Sigmoid colon (tissue), 7 donors: Measurements from ENCODE around the gene HBA1. TPM values are rescaled to one million over a fixed set of nuclear protein-coding genes. Genes with fewer than 3 reads are reported as not detected.

Experiments used
- DNase-seq: peaks from one replicate; pipeline ENCODE4 v3.0.0-alpha.2; 2019
- H3K27ac ChIP-seq, 4 donors: fragments of 200-600 bp; sonication (generic); one replicate each; pipeline ENCODE4 v1.5.1; 2016 to 2019; ENCODE audit warnings: mild to moderate bottlenecking in 1 of 4
- H3K27me3 ChIP-seq, 3 donors: fragments of 200-600 bp; sonication (generic); one replicate each; pipeline ENCODE4 v1.5.1; 2019; ENCODE audit warnings: mild to moderate bottlenecking in 1 of 3
- H3K36me3 ChIP-seq, 4 donors: fragments of 200-600 bp; sonication (generic); one replicate each; pipeline ENCODE4 v1.5.1; 2016 to 2019
- H3K4me1 ChIP-seq, 4 donors: fragments of 200-600 bp; sonication (generic); one replicate each; pipeline ENCODE4 v1.5.1; 2017 to 2019
- H3K4me3 ChIP-seq, 4 donors: fragments of 200-600 bp; sonication (generic); one replicate each; pipeline ENCODE4 v1.5.1; 2017 to 2019; ENCODE audit warnings: mild to moderate bottlenecking in 2 of 4, moderate library complexity in 1 of 4
- H3K9me3 ChIP-seq, 4 donors: fragments of 200-600 bp in 3 of 4; sonication (generic) in 3 of 4; one replicate each; pipeline versions ENCODE4 v1.5.1 to v1.6.1; 2013 to 2019
- CTCF ChIP-seq, 4 experiments: fragments of 450-650 bp in 3 of 4; fragments of 200-600 bp in 1 of 4; IDR thresholded peaks; one replicate each; pipeline ENCODE4 v1.5.1; 2016 to 2019; ENCODE audit warnings: antibody characterized with exemption in 4 of 4, mild to moderate bottlenecking in 3 of 4, moderate library complexity in 2 of 4
- EP300 ChIP-seq, 4 donors: sonication (generic); formaldehyde crosslinking; IDR thresholded peaks; one replicate each; pipeline ENCODE4 v1.6.1; 2017; ENCODE audit warnings: antibody characterized with exemption in 4 of 4
- POLR2A ChIP-seq, 2 donors: fragments of 450-650 bp; IDR thresholded peaks; one replicate each; pipeline ENCODE4 v1.6.1; 2016; ENCODE audit warnings: antibody characterized with exemption in 2 of 2, mild to moderate bottlenecking in 2 of 2, moderate library complexity in 2 of 2
- POLR2AphosphoS5 ChIP-seq, 4 donors: sonication (generic); formaldehyde crosslinking; IDR thresholded peaks; one replicate each; pipeline ENCODE4 v1.6.1; 2017; ENCODE audit warnings: antibody characterized with exemption in 4 of 4
- WGBS, 2 donors: extraction: QIAGEN DNeasy Blood & Tissue Kit; methylation state at CpG; one replicate each; pipeline ENCODE4 v1.1.7; 2013; 5-methylcytosine and 5-hydroxymethylcytosine counted together
- intact Hi-C: fragments of 100-400 bp; cut with DNase I; formaldehyde crosslinking; loops from one replicate; pipeline ENCODE4 v1.15.1; 2023
- polyA plus RNA-seq, 3 donors: library from polyadenylated mRNA; stranded (reverse); fragments of 200-250 nt; gene quantifications; one replicate each; pipeline ENCODE4 v1.2.3, GENCODE V29; 2013
- total RNA-seq, 4 donors: library from RNA; depleted of rRNA; stranded (reverse); fragments of >200 nt; gene quantifications; one replicate each; pipeline ENCODE4 v1.1.0, GENCODE V29; 2016
- donor health status: healthy with polysubstance abuse.
- donor health status: Bipolar disorder and iron deficiency.
- donor health status: healthy.

Gene HBA1
- total and polyA plus RNA-seq, 7 donors, result 1.7 to 4.1 TPM; not detected in 5

- no peaks in the 10 kb centered on the region for H3K36me3 ChIP-seq
- no peaks in the 10 kb centered on the region for H3K9me3 ChIP-seq
- peaks cover 44 to 61% (median 52%) of the 10 kb centered on the region in 3 donors for H3K27me3 ChIP-seq
- peaks cover 0 to 22% (median 19%) of the 10 kb centered on the region in 4 donors for H3K4me1 ChIP-seq
- DNase-seq, result no peak
- no peak overlapping the region for H3K27ac ChIP-seq
- H3K4me3 ChIP-seq, result no peak overlapping the region
- intact Hi-C loops, result no loop called here
- TF ChIP-seq POLR2A (IDR thresholded peaks at IDR 0.05) (no peak), EP300 (IDR thresholded peaks at IDR 0.05) (no peak), POLR2AphosphoS5 (IDR thresholded peaks at IDR 0.05) (no peak), CTCF (IDR thresholded peaks at IDR 0.05) (no peak)
- 57 to 75% methylated on average over 17 of the region's 17 CpGs for WGBS, 2 donors
These were observed 3.0 kb downstream of the HBA1 start for GRCh38 chr16:179211-180092.

- intact Hi-C loops, result no loop called here
- WGBS, 2 donors, result 8 to 9% methylated on average over 59 of the region's 59 CpGs
- H3K27ac ChIP-seq, result no peak within 1 kb of the TSS
- TF ChIP-seq EP300 (IDR thresholded peaks at IDR 0.05), result no peak
- TF ChIP-seq POLR2A (IDR thresholded peaks at IDR 0.05), result no peak
- peak in 1 of 4 experiments; percentile 28 for TF ChIP-seq CTCF (IDR thresholded peaks at IDR 0.05)
- TF ChIP-seq POLR2AphosphoS5 (IDR thresholded peaks at IDR 0.05), result no peak
- no peaks in the 10 kb centered on the region for H3K36me3 ChIP-seq
- DNase-seq, result no peak
- H3K27me3 ChIP-seq, result peaks cover 38 to 54% (median 47%) of the 10 kb centered on the region in 3 donors
- H3K9me3 ChIP-seq, result no peaks in the 10 kb centered on the region
- peak within 1 kb of the TSS in 3 of 4 donors; percentile 16 to 36 (median 30) for H3K4me3 ChIP-seq
- peaks cover 0 to 22% (median 19%) of the 10 kb centered on the region in 4 donors for H3K4me1 ChIP-seq
These were observed 3.7 kb downstream of the HBA1 start, which contains the start of gene HBQ1 for GRCh38 chr16:180101-180675. Gene HBQ1, plus strand, starts transcription at chr16:180459. Its CDS starts 28 bp downstream, at chr16:180487.

GRCh38 chr16:180681-181564 is 4.4 kb downstream of the HBA1 start:
- Histone ChIP-seq H3K36me3 (no peaks in the 10 kb centered on the region), H3K9me3 (no peaks in the 10 kb centered on the region), H3K27me3 (peaks cover 34 to 47% (median 42%) of the 10 kb centered on the region in 3 donors), H3K4me1 (peaks cover 0 to 21% (median 19%) of the 10 kb centered on the region in 4 donors), H3K27ac (no peak overlapping the region), H3K4me3 (peak overlapping the region in 3 of 4 donors; percentile 16 to 36 (median 30))
- intact Hi-C loops, result loop anchor here (1.0 kb wide), 1 partner anchor 74 kb away; no protein-coding TSS in a partner anchor
- peak in 2 of 4 donors; percentile 5 to 12 for TF ChIP-seq POLR2AphosphoS5 (IDR thresholded peaks at IDR 0.05)
- no peak for TF ChIP-seq CTCF (IDR thresholded peaks at IDR 0.05)
- TF ChIP-seq POLR2A (IDR thresholded peaks at IDR 0.05), result no peak
- no peak for TF ChIP-seq EP300 (IDR thresholded peaks at IDR 0.05)
- 1 to 2% methylated on average over 89 of the region's 89 CpGs for WGBS, 2 donors
- DNase-seq, result no peak

- peaks cover 34 to 45% (median 42%) of the 10 kb centered on the region in 3 donors for H3K27me3 ChIP-seq
- H3K4me1 ChIP-seq, result peaks cover 0 to 18% (median 18%) of the 10 kb centered on the region in 4 donors
- intact Hi-C loops, result loop anchor here (1.0 kb wide), 1 partner anchor 74 kb away; no protein-coding TSS in a partner anchor
- H3K4me3 ChIP-seq, result peak overlapping the region in 2 of 4 donors; percentile 30 to 36
- WGBS, 2 donors, result 3 to 8% methylated on average over 22 of the region's 22 CpGs
- TF ChIP-seq POLR2A (IDR thresholded peaks at IDR 0.05), result no peak
- no peak for TF ChIP-seq POLR2AphosphoS5 (IDR thresholded peaks at IDR 0.05)
- peak; percentile 84 to 96 (median 92) for TF ChIP-seq CTCF (IDR thresholded peaks at IDR 0.05)
- TF ChIP-seq EP300 (IDR thresholded peaks at IDR 0.05), result no peak
- peak; percentile 81 for DNase-seq
- H3K9me3 ChIP-seq, result no peaks in the 10 kb centered on the region
- H3K27ac ChIP-seq, result no peak overlapping the region
- no peaks in the 10 kb centered on the region for H3K36me3 ChIP-seq
These were observed 5.1 kb downstream of the HBA1 start for GRCh38 chr16:181565-182021.
